ENCODE data around the gene SLC9A5.

- TF ChIP-seq EZH2 (IDR thresholded peaks at IDR 0.05; ENCODE audit: low read length) (no peak), CTCF (optimal IDR thresholded peaks at IDR 0.05 in 1 of 3, IDR thresholded peaks at IDR 0.05 in 1 of 3, conservative IDR thresholded peaks at IDR 0.05 in 1 of 3; ENCODE audit: extremely low read depth in 1 of 3, insufficient read depth in 2 of 3, low read length in 3 of 3) (no peak)
Measured at GRCh38 chr16:67277294-67277998, 28.7 kb downstream of the SLC9A5 start.
